Activated naive CD4-positive, alpha-beta T cell treated with anti-CD3 and anti-CD28 coated beads for 36 hours (primary cell): ENCODE results near the gene PTPRZ1. TPM values are rescaled to one million over a fixed set of nuclear protein-coding genes. Genes with fewer than 3 reads are reported as not detected.

Experiments used
- CTCF ChIA-PET: fragments of 350-600 bp; sonication (Branson Sonifier 250); formaldehyde crosslinking; loops from one replicate; lab custom pipeline; 2021; ENCODE audit warnings: antibody characterized with exemption; lab: Charles Lee
- DNase-seq: peaks from one replicate; pipeline ENCODE4 v3.0.0-alpha.2; 2020
- H3K27ac Mint-ChIP-seq: one replicate; pipeline ENCODE4 v1.8.0; 2021; ENCODE audit warnings: mild to moderate bottlenecking, mixed read lengths
- H3K27me3 Mint-ChIP-seq: one replicate; pipeline ENCODE4 v1.8.0; 2021; ENCODE audit warnings: low read depth, mixed read lengths
- H3K36me3 Mint-ChIP-seq: one replicate; pipeline ENCODE4 v1.8.0; 2021; ENCODE audit warnings: low read depth, mixed read lengths
- H3K4me1 Mint-ChIP-seq: one replicate; pipeline ENCODE4 v1.8.0; 2021; ENCODE audit warnings: low read depth, mixed read lengths
- H3K4me3 Mint-ChIP-seq: one replicate; pipeline ENCODE4 v1.8.0; 2021; ENCODE audit warnings: mild to moderate bottlenecking, moderate library complexity, mixed read lengths
- H3K9me3 Mint-ChIP-seq: one replicate; pipeline ENCODE4 v1.8.0; 2021; ENCODE audit warnings: mixed read lengths
- intact Hi-C: fragments of 100-400 bp; cut with micrococcal nuclease; formaldehyde crosslinking; loops from one replicate; pipeline ENCODE4 v1.15.1; 2023
- total RNA-seq, 2 experiments: library from RNA; stranded (reverse); gene quantifications; one replicate each; pipeline ENCODE4 v1.2.3, GENCODE V29; 2021

The PTPRZ1 gene
- total RNA-seq, 2 experiments from 2014 or later: not detected

- no peaks in the 10 kb centered on the region for H3K4me1 Mint-ChIP-seq
- H3K4me3 Mint-ChIP-seq: no peak overlapping the region
These were observed 68.0 kb downstream of the PTPRZ1 start for GRCh38 chr7:121940918-121941317.

DNA sequence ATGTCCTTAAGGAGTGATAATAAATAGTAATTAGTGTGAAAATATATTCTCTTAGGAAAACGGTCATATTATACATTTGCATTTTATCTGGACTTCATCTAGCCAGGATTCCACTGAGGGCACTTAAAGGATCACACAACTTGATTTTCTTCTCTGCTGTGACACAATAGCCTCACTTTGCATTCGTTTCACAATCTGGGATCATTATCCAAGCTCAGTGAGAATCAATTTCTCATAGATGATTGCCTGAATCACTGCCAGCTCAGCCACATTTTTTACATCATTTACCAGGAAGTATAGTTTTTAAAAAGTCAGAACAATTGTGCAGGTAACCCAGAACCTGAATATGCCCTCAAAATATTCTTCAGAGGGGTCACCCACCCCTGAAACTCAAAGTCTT, 68.9 kb downstream of the PTPRZ1 start:
- intact Hi-C loops: no loop called here
- H3K9me3 Mint-ChIP-seq: no peaks in the 10 kb centered on the region

More at GRCh38 chr7:121940918-121941317, 68.0 kb downstream of the PTPRZ1 start:
- Mint-ChIP-seq H3K27ac (no peak overlapping the region), H3K36me3 (no peaks in the 10 kb centered on the region), H3K9me3 (no peaks in the 10 kb centered on the region), H3K27me3 (no peaks in the 10 kb centered on the region)
- intact Hi-C loops: no loop called here
- CTCF ChIA-PET: no interaction called here
- no peak for DNase-seq

DNA sequence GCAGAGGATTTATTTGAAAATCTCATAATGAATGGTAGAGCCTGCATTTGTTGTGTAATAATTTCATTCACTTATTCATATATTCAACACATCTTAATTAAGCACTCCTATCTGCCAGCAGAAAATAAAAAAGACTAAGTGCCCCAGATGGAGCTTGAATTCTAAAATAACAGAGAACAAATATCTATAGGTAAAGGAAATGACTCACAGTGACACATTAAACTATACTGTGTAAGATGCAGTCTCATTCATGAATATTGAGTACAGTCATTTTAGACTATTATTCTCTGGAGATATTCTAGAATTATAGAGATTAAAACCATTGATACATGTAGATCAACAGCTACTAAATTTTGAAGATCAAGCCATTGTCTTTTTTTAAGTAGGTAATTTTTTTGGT, 72.1 kb downstream of the PTPRZ1 start:
- H3K4me3 Mint-ChIP-seq: no peak overlapping the region
- intact Hi-C loops: no loop called here
- CTCF ChIA-PET: no interaction called here
- H3K9me3 Mint-ChIP-seq: peaks cover 3% of the 10 kb centered on the region
- H3K4me1 Mint-ChIP-seq: no peaks in the 10 kb centered on the region
- H3K27me3 Mint-ChIP-seq: no peaks in the 10 kb centered on the region
- H3K27ac Mint-ChIP-seq: no peak overlapping the region
- H3K36me3 Mint-ChIP-seq: no peaks in the 10 kb centered on the region
- no peak for DNase-seq

More for the DNA sequence above, 68.9 kb downstream of the PTPRZ1 start:
- no peak for DNase-seq
- Mint-ChIP-seq H3K36me3 (no peaks in the 10 kb centered on the region), H3K27me3 (no peaks in the 10 kb centered on the region), H3K4me3 (no peak overlapping the region), H3K4me1 (no peaks in the 10 kb centered on the region), H3K27ac (no peak overlapping the region)
- CTCF ChIA-PET: no interaction called here

GRCh38 chr7:121945480-121946236, 72.7 kb downstream of the PTPRZ1 start:
- Mint-ChIP-seq H3K27ac (no peak overlapping the region), H3K4me1 (no peaks in the 10 kb centered on the region), H3K4me3 (no peak overlapping the region), H3K36me3 (no peaks in the 10 kb centered on the region), H3K9me3 (peaks cover 3% of the 10 kb centered on the region), H3K27me3 (no peaks in the 10 kb centered on the region)
- no peak for DNase-seq
- CTCF ChIA-PET: interaction anchor here (0.5 kb wide), 1 partner anchor 164 kb away, joined by 4 read pairs; no protein-coding TSS in a partner anchor
- intact Hi-C loops: no loop called here

- CTCF ChIA-PET: no interaction called here
- no peak for DNase-seq
- H3K4me3 Mint-ChIP-seq: no peak overlapping the region
These were observed 80.2 kb downstream of the PTPRZ1 start for GRCh38 chr7:121953164-121953563.

DNA sequence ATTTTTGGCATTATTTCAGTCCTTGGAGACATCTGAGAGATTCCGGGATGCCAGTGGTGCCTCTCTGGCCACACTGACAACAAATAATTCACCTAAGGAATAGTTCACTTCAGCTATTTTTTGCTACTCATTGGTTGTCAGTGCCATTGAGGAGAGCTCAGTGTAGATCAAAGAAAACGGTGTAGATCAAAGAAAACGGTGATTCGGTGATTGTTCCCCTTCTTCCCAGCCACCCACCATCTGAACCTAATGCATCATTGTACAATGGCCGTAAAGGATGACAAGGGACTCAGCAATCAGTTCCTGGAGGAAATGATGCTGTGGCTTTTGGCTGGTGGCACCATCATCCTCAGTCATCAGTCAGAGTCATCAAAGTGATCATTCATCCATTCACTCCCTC, 80.6 kb downstream of the PTPRZ1 start:
- no peaks in the 10 kb centered on the region for H3K36me3 Mint-ChIP-seq
- H3K4me3 Mint-ChIP-seq: no peak overlapping the region
- no peaks in the 10 kb centered on the region for H3K4me1 Mint-ChIP-seq
- intact Hi-C loops: no loop called here
- CTCF ChIA-PET: no interaction called here
- H3K9me3 Mint-ChIP-seq: peaks cover 7% of the 10 kb centered on the region
- H3K27me3 Mint-ChIP-seq: no peaks in the 10 kb centered on the region
- no peak for DNase-seq
- H3K27ac Mint-ChIP-seq: no peak overlapping the region

More at GRCh38 chr7:121953164-121953563, 80.2 kb downstream of the PTPRZ1 start:
- H3K27ac Mint-ChIP-seq: no peak overlapping the region
- H3K9me3 Mint-ChIP-seq: peaks cover 7% of the 10 kb centered on the region
- no peaks in the 10 kb centered on the region for H3K36me3 Mint-ChIP-seq
- intact Hi-C loops: no loop called here
- no peaks in the 10 kb centered on the region for H3K4me1 Mint-ChIP-seq
- H3K27me3 Mint-ChIP-seq: no peaks in the 10 kb centered on the region

DNA sequence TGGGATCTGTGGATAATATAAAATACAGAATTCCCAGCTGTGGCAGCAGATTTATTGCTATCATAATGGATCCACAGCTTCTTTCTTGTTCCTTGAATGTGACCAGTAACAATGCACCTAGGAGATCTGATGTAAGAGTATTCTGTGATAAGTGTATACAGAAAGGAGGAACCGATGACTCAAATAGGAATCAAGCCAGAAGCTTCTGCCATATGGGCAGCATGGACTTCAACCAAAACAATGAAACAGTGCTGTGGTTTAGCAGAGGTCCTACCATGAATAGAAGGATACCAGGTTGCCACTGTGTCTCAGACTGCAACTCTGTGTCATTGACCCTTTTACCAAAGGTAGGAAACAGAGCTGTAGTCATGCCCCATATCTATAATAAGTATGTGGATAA, 81.8 kb downstream of the PTPRZ1 start:
- Mint-ChIP-seq H3K36me3 (no peaks in the 10 kb centered on the region), H3K27ac (no peak overlapping the region), H3K4me3 (no peak overlapping the region), H3K4me1 (no peaks in the 10 kb centered on the region), H3K9me3 (peaks cover 4% of the 10 kb centered on the region), H3K27me3 (no peaks in the 10 kb centered on the region)
- CTCF ChIA-PET: no interaction called here
- intact Hi-C loops: no loop called here
- no peak for DNase-seq

- DNase-seq: no peak
- CTCF ChIA-PET: no interaction called here
- Mint-ChIP-seq H3K4me1 (no peaks in the 10 kb centered on the region), H3K36me3 (no peaks in the 10 kb centered on the region), H3K9me3 (peaks cover 4% of the 10 kb centered on the region), H3K27me3 (no peaks in the 10 kb centered on the region), H3K27ac (no peak overlapping the region), H3K4me3 (no peak overlapping the region)
- intact Hi-C loops: no loop called here
These were observed 84.7 kb downstream of the PTPRZ1 start for GRCh38 chr7:121957626-121958025.

GRCh38 chr7:121960678-121961077, 87.7 kb downstream of the PTPRZ1 start:
- H3K36me3 Mint-ChIP-seq: no peaks in the 10 kb centered on the region

DNA sequence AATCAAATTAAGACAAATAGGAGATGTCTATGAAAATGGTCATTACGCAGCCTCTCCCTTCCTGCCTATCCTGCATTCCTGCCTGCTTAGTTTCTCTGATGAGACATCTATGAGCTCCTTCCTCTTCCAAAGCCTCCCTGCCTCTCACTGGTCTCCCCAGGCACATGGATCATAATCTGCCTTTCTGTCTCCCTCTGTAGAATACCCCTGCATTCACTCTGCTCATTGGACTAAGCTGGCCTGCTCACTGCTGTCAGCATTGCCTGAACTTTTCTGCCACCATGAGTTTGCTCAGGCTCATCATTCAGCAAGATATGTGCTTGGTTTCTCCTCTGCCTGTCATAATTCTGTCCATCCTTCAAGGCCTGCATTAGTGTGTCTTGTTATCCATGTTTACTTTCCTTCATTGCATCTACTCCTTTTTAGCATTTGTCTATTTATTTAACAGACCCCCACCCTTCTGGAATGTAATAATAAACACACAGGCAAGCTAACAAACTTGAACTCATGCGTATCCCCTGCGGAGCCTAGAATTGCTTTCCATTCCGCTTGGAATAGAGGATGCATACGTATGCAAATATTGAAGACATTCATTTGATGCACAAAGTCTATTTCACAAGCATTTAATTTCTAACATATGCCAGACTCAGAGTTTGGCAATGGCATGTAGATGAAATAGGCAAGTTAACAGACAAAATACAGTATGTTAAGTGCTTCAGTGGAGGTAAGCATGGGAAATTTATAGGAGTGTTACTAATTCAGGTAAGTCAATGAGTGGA, 88.3 kb downstream of the PTPRZ1 start:
- intact Hi-C loops: no loop called here
- Mint-ChIP-seq H3K9me3 (peaks cover 3% of the 10 kb centered on the region), H3K4me1 (no peaks in the 10 kb centered on the region), H3K27ac (no peak overlapping the region), H3K27me3 (no peaks in the 10 kb centered on the region), H3K36me3 (no peaks in the 10 kb centered on the region), H3K4me3 (no peak overlapping the region)
- CTCF ChIA-PET: no interaction called here
- no peak for DNase-seq

More at GRCh38 chr7:121960678-121961077, 87.7 kb downstream of the PTPRZ1 start:
- H3K4me1 Mint-ChIP-seq: no peaks in the 10 kb centered on the region
- no peak for DNase-seq
- peaks cover 3% of the 10 kb centered on the region for H3K9me3 Mint-ChIP-seq
- H3K27ac Mint-ChIP-seq: no peak overlapping the region
- CTCF ChIA-PET: no interaction called here
- H3K27me3 Mint-ChIP-seq: no peaks in the 10 kb centered on the region
- H3K4me3 Mint-ChIP-seq: no peak overlapping the region
- intact Hi-C loops: no loop called here

- intact Hi-C loops: no loop called here
- Mint-ChIP-seq H3K4me3 (no peak overlapping the region), H3K27ac (no peak overlapping the region), H3K36me3 (no peaks in the 10 kb centered on the region), H3K9me3 (peaks cover 3% of the 10 kb centered on the region), H3K4me1 (no peaks in the 10 kb centered on the region), H3K27me3 (no peaks in the 10 kb centered on the region)
- DNase-seq: no peak
- CTCF ChIA-PET: no interaction called here
These were observed 93.4 kb downstream of the PTPRZ1 start for GRCh38 chr7:121966276-121966934.

DNA sequence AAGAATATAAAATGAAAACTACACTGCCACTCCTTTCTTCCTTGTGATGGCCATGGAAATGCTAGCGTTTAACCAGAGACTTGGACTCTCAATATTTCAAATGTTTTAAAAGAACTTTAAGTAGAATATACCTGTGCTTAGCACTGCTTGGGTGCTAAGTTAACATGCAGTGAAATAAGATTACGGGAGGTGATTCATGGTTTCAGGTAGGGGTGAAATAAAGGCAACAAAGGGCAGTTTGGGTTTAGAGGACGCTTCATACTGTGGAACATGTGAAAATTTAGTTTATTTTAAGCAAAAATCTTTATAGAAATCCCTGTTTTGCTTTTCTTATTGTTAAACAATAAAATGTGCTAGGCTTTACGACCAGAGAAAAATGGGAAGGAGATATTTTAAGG, 94.0 kb downstream of the PTPRZ1 start:
- no peaks in the 10 kb centered on the region for H3K36me3 Mint-ChIP-seq
- H3K27me3 Mint-ChIP-seq: no peaks in the 10 kb centered on the region
- no peak for DNase-seq
- intact Hi-C loops: no loop called here
- H3K9me3 Mint-ChIP-seq: peaks cover 3% of the 10 kb centered on the region
- no peak overlapping the region for H3K4me3 Mint-ChIP-seq
- no peak overlapping the region for H3K27ac Mint-ChIP-seq
- CTCF ChIA-PET: no interaction called here
- no peaks in the 10 kb centered on the region for H3K4me1 Mint-ChIP-seq
